GM13976 (cell line): ENCODE results near the gene DDRGK1.

Source experiments
- DNase-seq: peaks from one replicate; pipeline ENCODE4 v3.0.0; 2012; ENCODE audit warnings: low spot score
- CTCF ChIP-seq: IDR thresholded peaks from 2 replicates; pipeline ENCODE4 v1.5.1; 2012; ENCODE audit warnings: borderline replicate concordance, mild to moderate bottlenecking; ENCODE audit not compliant: insufficient read depth; ENCODE audit errors: extremely low read depth, missing control alignments, control extremely low read depth
- in situ Hi-C: fragments of 300-500 bp; cut with MboI; formaldehyde crosslinking; loops from one replicate; pipeline ENCODE4 v1.12.0; 2022; ENCODE audit warnings: low sequenced_read_pairs, mixed read lengths, inconsistent platforms; ENCODE audit not compliant: unreplicated experiment

Gene DDRGK1

DNA sequence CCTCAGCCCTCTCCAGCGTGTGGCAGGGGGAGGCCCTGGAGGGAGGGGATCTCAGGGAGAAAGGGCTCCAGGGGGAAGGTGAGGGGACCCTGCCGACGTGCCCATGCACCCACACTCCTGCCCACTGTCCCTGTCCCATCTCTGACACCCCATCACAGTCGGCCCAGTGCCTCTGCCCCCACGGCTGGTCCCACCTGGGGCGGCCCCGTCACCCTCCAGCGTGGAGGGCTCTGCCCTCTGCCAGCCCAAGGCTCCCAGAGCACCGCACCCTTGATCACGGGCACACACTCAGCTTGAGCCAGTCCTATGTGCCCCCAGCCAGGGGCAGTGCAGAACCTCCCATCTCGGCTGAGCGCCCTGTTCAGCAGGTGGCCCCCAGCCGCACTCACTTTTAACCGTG, 25.3 kb upstream of the DDRGK1 start:
- in situ Hi-C loops, result no loop called here
- no peak for DNase-seq
- TF ChIP-seq CTCF, result no peak

GRCh38 chr20:3229158-3229557, 24.7 kb upstream of the DDRGK1 start:
- in situ Hi-C loops, result no loop called here
- DNase-seq, result no peak
- no peak for TF ChIP-seq CTCF

- in situ Hi-C loops, result no loop called here
- DNase-seq, result no peak
- TF ChIP-seq CTCF, result no peak
These were observed 24.2 kb upstream of the DDRGK1 start for GRCh38 chr20:3228750-3229032.

DNA sequence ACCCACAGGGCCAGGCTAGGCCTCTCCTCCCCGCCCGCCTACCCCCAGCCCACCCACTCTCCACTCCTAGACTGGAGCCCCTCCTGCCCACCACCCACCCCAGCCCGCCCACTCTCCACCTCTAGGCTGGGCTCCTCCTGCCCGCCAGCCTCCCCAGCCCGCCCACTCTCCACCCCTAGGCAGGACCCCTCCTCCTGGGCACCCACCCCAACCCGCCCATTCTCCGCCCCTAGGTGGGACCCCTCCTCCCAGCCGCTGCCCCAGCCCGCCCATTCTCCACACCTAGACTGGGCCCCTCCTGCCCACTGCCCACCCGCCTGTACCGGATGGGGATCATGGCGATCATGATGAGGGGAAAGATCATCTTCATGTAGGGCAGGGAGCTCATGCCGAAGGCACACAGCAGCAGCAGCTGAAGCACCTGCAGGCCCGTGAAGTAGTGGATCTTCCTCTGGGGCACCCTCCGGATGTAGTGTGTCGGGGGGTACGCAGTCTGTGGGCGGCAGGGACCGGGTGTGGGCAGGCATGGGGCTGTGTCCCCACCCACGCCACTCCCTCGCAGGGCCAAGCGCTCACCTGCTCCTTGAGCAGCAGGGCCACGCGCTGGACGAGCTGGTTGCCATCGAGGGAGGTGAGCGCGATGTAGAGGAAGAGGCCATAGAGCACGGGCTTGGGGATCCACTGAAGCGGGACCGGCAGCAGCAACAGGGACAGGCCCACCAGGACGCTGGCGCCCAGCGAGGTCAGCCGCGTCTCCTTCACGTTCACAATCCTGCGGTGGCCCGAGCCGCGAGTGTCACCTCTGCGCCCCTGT, 23.7 kb upstream of the DDRGK1 start:
- in situ Hi-C loops, result no loop called here
- no peak for DNase-seq
- TF ChIP-seq CTCF, result no peak

GRCh38 chr20:3227506-3227905, 23.0 kb upstream of the DDRGK1 start:
- TF ChIP-seq CTCF, result no peak
- in situ Hi-C loops, result no loop called here
- DNase-seq, result no peak

GRCh38 chr20:3226864-3227263, 22.4 kb upstream of the DDRGK1 start:
- no peak for TF ChIP-seq CTCF
- DNase-seq, result no peak
- in situ Hi-C loops, result no loop called here

DNA sequence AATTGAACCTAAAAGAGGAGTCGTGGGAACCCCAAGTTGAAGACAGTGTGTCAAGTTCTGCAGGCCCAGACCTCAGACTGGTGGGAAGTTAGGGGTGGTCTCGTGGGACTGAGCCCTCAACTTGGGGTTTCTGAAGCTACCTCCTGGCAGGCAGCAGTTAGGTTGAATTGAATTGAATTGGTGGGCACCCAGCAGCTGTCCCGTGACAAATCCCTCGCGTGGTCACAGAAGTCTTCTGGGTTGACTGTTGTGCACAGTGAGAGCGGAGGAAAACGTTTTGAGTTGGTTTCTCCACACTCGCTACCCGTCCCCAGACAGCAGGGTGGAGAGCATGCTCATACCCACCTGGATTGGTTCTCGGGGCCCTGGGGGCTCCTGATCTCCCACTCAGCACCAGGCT, 21.6 kb upstream of the DDRGK1 start:
- in situ Hi-C loops, result no loop called here
- no peak for DNase-seq
- no peak for TF ChIP-seq CTCF
